ENCODE measurements around the gene PRKCB. TPM values are rescaled to one million over a fixed set of nuclear protein-coding genes. Genes with fewer than 3 reads are reported as not detected.

Gene PRKCB
- polyA plus RNA-seq, 1 donor from 2014 or later = 27.6 TPM

- Histone ChIP-seq H3F3A (ENCODE audit: insufficient read depth, low read length, poor library complexity, severe bottlenecking) (no peaks in the 10 kb centered on the region), H3K9ac (ENCODE audit: low read length) (no peak overlapping the region), H2AFZ (ENCODE audit: low read depth, low read length) (no peak overlapping the region), H4K20me1 (ENCODE audit: insufficient read depth) (no peaks in the 10 kb centered on the region), H3K27ac (ENCODE audit: low read length) (no peak overlapping the region), H3K9me3 (ENCODE audit: low read length) (peaks cover 3% of the 10 kb centered on the region), H3K36me3 (ENCODE audit: insufficient read depth, low read length) (no peaks in the 10 kb centered on the region), H3K79me2 (replicated peaks; ENCODE audit: insufficient read depth, low read length) (no peaks in the 10 kb centered on the region), H3K9me2 (ENCODE audit: insufficient read depth, low read length) (no peaks in the 10 kb centered on the region), H3K4me2 (ENCODE audit: low read length) (no peak overlapping the region), H3K27me3 (ENCODE audit: insufficient read depth, low read depth, low read length) (no peaks in the 10 kb centered on the region), H3K4me3 (ENCODE audit: low read length) (no peak overlapping the region)
- TF ChIP-seq CTCF (IDR thresholded peaks at IDR 0.05; ENCODE audit: poor library complexity, severe bottlenecking) = no peak
- TF ChIP-seq TAF1 (IDR thresholded peaks at IDR 0.05; ENCODE audit: low read depth) = no peak
These were observed 10.9 kb upstream of the PRKCB start for GRCh38 chr16:23824909-23825308.

GRCh38 chr16:23826528-23827045 lies 9.2 kb upstream of the PRKCB start:
- H3K27ac ChIP-seq (ENCODE audit: low read length) = no peak overlapping the region
- no peak for TF ChIP-seq TAF1 (IDR thresholded peaks at IDR 0.05; ENCODE audit: low read depth)
- TF ChIP-seq REST (IDR thresholded peaks at IDR 0.05; ENCODE audit: borderline replicate concordance) = no peak
- TF ChIP-seq SMC3 (conservative IDR thresholded peaks at IDR 0.05; ENCODE audit: poor library complexity) = no peak
- TF ChIP-seq EP300 (conservative IDR thresholded peaks at IDR 0.05; ENCODE audit: poor library complexity, severe bottlenecking) = no peak
- TF ChIP-seq MXI1 (conservative IDR thresholded peaks at IDR 0.05; ENCODE audit: poor library complexity, severe bottlenecking) = no peak
- no peak for TF ChIP-seq EZH2 (IDR thresholded peaks at IDR 0.05; ENCODE audit: borderline replicate concordance, insufficient read depth, low read length, poor library complexity, severe bottlenecking)
- no peak for TF ChIP-seq POLR2AphosphoS5 (IDR thresholded peaks at IDR 0.05)
- TF ChIP-seq CTCF (IDR thresholded peaks at IDR 0.05; ENCODE audit: poor library complexity, severe bottlenecking) = no peak
- no peak for TF ChIP-seq RAD21 (conservative IDR thresholded peaks at IDR 0.05)
- H3K9me2 ChIP-seq (ENCODE audit: insufficient read depth, low read length) = no peaks in the 10 kb centered on the region
- H3F3A ChIP-seq (ENCODE audit: insufficient read depth, low read length, poor library complexity, severe bottlenecking) = no peaks in the 10 kb centered on the region
- H3K27me3 ChIP-seq (ENCODE audit: insufficient read depth, low read depth, low read length) = no peaks in the 10 kb centered on the region
- H3K4me3 ChIP-seq (ENCODE audit: low read length) = no peak overlapping the region
- no peak overlapping the region for H3K9ac ChIP-seq (ENCODE audit: low read length)
- no peaks in the 10 kb centered on the region for H3K79me2 ChIP-seq (replicated peaks; ENCODE audit: insufficient read depth, low read length)
- no peaks in the 10 kb centered on the region for H4K20me1 ChIP-seq (ENCODE audit: insufficient read depth)
- no peak overlapping the region for H2AFZ ChIP-seq (ENCODE audit: low read depth, low read length)
- H3K9me3 ChIP-seq (ENCODE audit: low read length) = peaks cover 5% of the 10 kb centered on the region
- H3K4me2 ChIP-seq (ENCODE audit: low read length) = no peak overlapping the region
- H3K36me3 ChIP-seq (ENCODE audit: insufficient read depth, low read length) = no peaks in the 10 kb centered on the region

Data from neural cell (in vitro differentiated cells).